Measurements from ENCODE around the gene LYSMD4. TPM values are rescaled to one million over a fixed set of nuclear protein-coding genes. Genes with fewer than 3 reads are reported as not detected.
"Not testable (repeated sequence)": the region's sequence is repeated elsewhere in the genome, so short reads cannot be mapped to it uniquely, and the experiment has no call there.

Gene LYSMD4
- total RNA-seq (ENCODE audit: unreplicated experiment), result 49.8 TPM
- long read RNA-seq, partial matches to known transcripts, result 2 of 23 reads
- long read RNA-seq, other reads (novel, unspliced or antisense), result 21 of 23 reads

DNA sequence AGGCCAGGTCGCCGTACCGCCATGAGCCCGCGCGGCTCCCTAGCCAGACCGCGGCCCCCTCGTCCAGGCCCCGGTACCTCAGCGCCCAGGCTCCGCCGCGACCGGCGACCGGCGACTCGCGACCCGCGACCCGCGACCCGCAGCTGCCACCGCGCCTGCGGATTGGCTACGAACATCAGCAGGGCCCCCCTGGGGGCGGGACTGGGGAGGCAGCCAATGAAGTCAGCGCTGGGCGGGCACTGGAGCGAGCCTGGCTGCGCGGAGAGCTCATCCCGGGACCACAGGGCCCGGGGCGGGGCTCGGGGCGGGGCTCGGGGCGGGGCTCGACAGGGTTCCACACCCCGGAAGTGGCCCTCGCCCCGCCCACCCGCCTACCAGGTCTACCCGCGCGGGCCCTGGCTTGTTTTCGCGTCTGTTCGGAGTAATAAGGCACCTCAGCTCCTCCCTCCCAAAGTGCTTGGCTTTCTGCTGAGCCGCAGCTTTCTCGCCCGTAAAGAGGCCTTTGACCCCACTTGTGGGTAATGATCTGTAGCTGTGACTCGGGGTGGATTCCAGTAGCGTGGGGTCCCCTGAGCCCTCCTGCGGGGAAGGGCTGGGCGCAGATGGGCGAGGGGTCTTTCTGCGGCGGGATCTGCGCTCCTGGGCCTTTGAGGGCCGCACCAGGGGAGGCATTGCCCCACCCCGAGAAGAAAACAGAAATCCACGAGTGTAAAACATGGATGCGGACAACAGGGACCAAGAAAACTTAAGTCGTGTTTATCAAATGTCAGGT, at the start of gene LYSMD4:
Gene LYSMD4, minus strand, starts transcription at position 170 of the 772 bp plus-strand sequence. CDS start 1,438 bp downstream, outside the sequence.
- Mint-ChIP-seq H3K27me3 (ENCODE audit: unreplicated experiment) (peaks cover 7% of the 10 kb centered on the region), H3K36me3 (ENCODE audit: unreplicated experiment) (no peaks in the 10 kb centered on the region), H3K4me3 (ENCODE audit: unreplicated experiment) (peak within 1 kb of the TSS; percentile 93), H3K9me3 (ENCODE audit: unreplicated experiment) (peaks cover 5% of the 10 kb centered on the region), H3K27ac (ENCODE audit: unreplicated experiment) (peak within 1 kb of the TSS; percentile 87), H3K4me1 (ENCODE audit: low read depth, unreplicated experiment) (peaks cover 17% of the 10 kb centered on the region)
- TF ChIP-seq, protein P1, sequence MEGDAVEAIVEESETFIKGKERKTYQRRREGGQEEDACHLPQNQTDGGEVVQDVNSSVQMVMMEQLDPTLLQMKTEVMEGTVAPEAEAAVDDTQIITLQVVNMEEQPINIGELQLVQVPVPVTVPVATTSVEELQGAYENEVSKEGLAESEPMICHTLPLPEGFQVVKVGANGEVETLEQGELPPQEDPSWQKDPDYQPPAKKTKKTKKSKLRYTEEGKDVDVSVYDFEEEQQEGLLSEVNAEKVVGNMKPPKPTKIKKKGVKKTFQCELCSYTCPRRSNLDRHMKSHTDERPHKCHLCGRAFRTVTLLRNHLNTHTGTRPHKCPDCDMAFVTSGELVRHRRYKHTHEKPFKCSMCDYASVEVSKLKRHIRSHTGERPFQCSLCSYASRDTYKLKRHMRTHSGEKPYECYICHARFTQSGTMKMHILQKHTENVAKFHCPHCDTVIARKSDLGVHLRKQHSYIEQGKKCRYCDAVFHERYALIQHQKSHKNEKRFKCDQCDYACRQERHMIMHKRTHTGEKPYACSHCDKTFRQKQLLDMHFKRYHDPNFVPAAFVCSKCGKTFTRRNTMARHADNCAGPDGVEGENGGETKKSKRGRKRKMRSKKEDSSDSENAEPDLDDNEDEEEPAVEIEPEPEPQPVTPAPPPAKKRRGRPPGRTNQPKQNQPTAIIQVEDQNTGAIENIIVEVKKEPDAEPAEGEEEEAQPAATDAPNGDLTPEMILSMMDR (IDR thresholded peaks at IDR 0.05; ENCODE audit: partially characterized antibody, unreplicated experiment), result no peak
- peak; percentile 99 for DNase-seq

GRCh38 chr15:99782029-99782428, 48.8 kb upstream of the LYSMD4 start:
- H3K4me3 Mint-ChIP-seq (ENCODE audit: unreplicated experiment); DNase-seq; H3K9me3 Mint-ChIP-seq (ENCODE audit: unreplicated experiment); H3K36me3 Mint-ChIP-seq (ENCODE audit: unreplicated experiment); H3K27ac Mint-ChIP-seq (ENCODE audit: unreplicated experiment); H3K27me3 Mint-ChIP-seq (ENCODE audit: unreplicated experiment); H3K4me1 Mint-ChIP-seq (ENCODE audit: low read depth, unreplicated experiment): not testable (repeated sequence)

GRCh38 chr15:99777144-99777543, 43.9 kb upstream of the LYSMD4 start:
- Mint-ChIP-seq H3K9me3 (ENCODE audit: unreplicated experiment) (no peaks in the 10 kb centered on the region), H3K36me3 (ENCODE audit: unreplicated experiment) (no peaks in the 10 kb centered on the region), H3K27me3 (ENCODE audit: unreplicated experiment) (no peaks in the 10 kb centered on the region), H3K4me1 (ENCODE audit: low read depth, unreplicated experiment) (no peaks in the 10 kb centered on the region), H3K4me3 (ENCODE audit: unreplicated experiment) (no peak overlapping the region), H3K27ac (ENCODE audit: unreplicated experiment) (no peak overlapping the region)
- no peak for DNase-seq
- TF ChIP-seq, protein P1 (IDR thresholded peaks at IDR 0.05; ENCODE audit: partially characterized antibody, unreplicated experiment), result no peak

- TF ChIP-seq, protein P1 (IDR thresholded peaks at IDR 0.05; ENCODE audit: partially characterized antibody, unreplicated experiment), result no peak
- no peaks in the 10 kb centered on the region for H3K9me3 Mint-ChIP-seq (ENCODE audit: unreplicated experiment)
- no peak for DNase-seq
These were observed 31.3 kb upstream of the LYSMD4 start for GRCh38 chr15:99764522-99764921.

GRCh38 chr15:99763827-99764226, 30.6 kb upstream of the LYSMD4 start:
- no peak overlapping the region for H3K4me3 Mint-ChIP-seq (ENCODE audit: unreplicated experiment)
- TF ChIP-seq, protein P1 (IDR thresholded peaks at IDR 0.05; ENCODE audit: partially characterized antibody, unreplicated experiment), result no peak
- DNase-seq, result no peak
- H3K4me1 Mint-ChIP-seq (ENCODE audit: low read depth, unreplicated experiment), result peaks cover 35% of the 10 kb centered on the region
- no peaks in the 10 kb centered on the region for H3K36me3 Mint-ChIP-seq (ENCODE audit: unreplicated experiment)
- H3K27me3 Mint-ChIP-seq (ENCODE audit: unreplicated experiment), result peaks cover 2% of the 10 kb centered on the region
- no peak overlapping the region for H3K27ac Mint-ChIP-seq (ENCODE audit: unreplicated experiment)
- H3K9me3 Mint-ChIP-seq (ENCODE audit: unreplicated experiment), result no peaks in the 10 kb centered on the region

More at GRCh38 chr15:99764522-99764921, 31.3 kb upstream of the LYSMD4 start:
- Mint-ChIP-seq H3K36me3 (ENCODE audit: unreplicated experiment) (no peaks in the 10 kb centered on the region), H3K27ac (ENCODE audit: unreplicated experiment) (no peak overlapping the region), H3K4me1 (ENCODE audit: low read depth, unreplicated experiment) (peaks cover 31% of the 10 kb centered on the region), H3K4me3 (ENCODE audit: unreplicated experiment) (peak overlapping the region; percentile 49), H3K27me3 (ENCODE audit: unreplicated experiment) (peaks cover 2% of the 10 kb centered on the region)

Data from glutamatergic neuron (in vitro differentiated cells).